Measurements from ENCODE around the gene FRZB.

- TF ChIP-seq CTCF (conservative IDR thresholded peaks at IDR 0.05; ENCODE audit: low read depth, low read length) (no peak), EZH2 (IDR thresholded peaks at IDR 0.05; ENCODE audit: borderline replicate concordance, low read depth, low read length, poor library complexity, severe bottlenecking) (no peak)
These were observed 45.3 kb downstream of the FRZB start for GRCh38 chr2:182821182-182821581.
